Measurements from ENCODE around the gene DUS2.
"Not testable (repeated sequence)": the region's sequence is repeated elsewhere in the genome, so short reads cannot be mapped to it uniquely, and the experiment has no call there.

Gene DUS2

GRCh38 chr16:68093816-68094613 is 70.9 kb downstream of the DUS2 start:
- no peak for DNase-seq

- DNase-seq, result no peak
Observed at GRCh38 chr16:68094614-68094934, 71.5 kb downstream of the DUS2 start.

- DNase-seq, result no peak
Observed at GRCh38 chr16:68096491-68096890, 73.4 kb downstream of the DUS2 start.

- no peak for DNase-seq
Observed at GRCh38 chr16:68097088-68097487, 74.0 kb downstream of the DUS2 start.

- DNase-seq, result no peak
Observed at GRCh38 chr16:68097895-68098294, 74.8 kb downstream of the DUS2 start.

GRCh38 chr16:68100488-68100887 is 77.4 kb downstream of the DUS2 start:
- no peak for DNase-seq

GRCh38 chr16:68105611-68106010 is 82.5 kb downstream of the DUS2 start:
- no peak for DNase-seq

GRCh38 chr16:68107230-68107928 is 84.3 kb downstream of the DUS2 start:
- not testable (repeated sequence) for DNase-seq

- not testable (repeated sequence) for DNase-seq
Observed at GRCh38 chr16:68109156-68109555, 86.1 kb downstream of the DUS2 start.

- not testable (repeated sequence) for DNase-seq
Observed at GRCh38 chr16:68110611-68111010, 87.5 kb downstream of the DUS2 start.

- no peak for DNase-seq
Observed at GRCh38 chr16:68111379-68111778, 88.3 kb downstream of the DUS2 start.

- no peak for DNase-seq
Observed at GRCh38 chr16:68113059-68113761, 90.1 kb downstream of the DUS2 start.

GRCh38 chr16:68113765-68114240 is 90.7 kb downstream of the DUS2 start:
- DNase-seq, result no peak

- not testable (repeated sequence) for DNase-seq
Observed at GRCh38 chr16:68114939-68115338, 91.9 kb downstream of the DUS2 start.

GRCh38 chr16:68115851-68116250 is 92.8 kb downstream of the DUS2 start:
- no peak for DNase-seq

GRCh38 chr16:68116256-68116867 is 93.3 kb downstream of the DUS2 start:
- DNase-seq, result no peak

GRCh38 chr16:68117884-68118283 is 94.8 kb downstream of the DUS2 start:
- DNase-seq, result no peak

GRCh38 chr16:68118954-68119353 is 95.9 kb downstream of the DUS2 start:
- DNase-seq, result not testable (repeated sequence)

- not testable (repeated sequence) for DNase-seq
Observed at GRCh38 chr16:68120496-68120895, 97.4 kb downstream of the DUS2 start.

- no peak for DNase-seq
Observed at GRCh38 chr16:68126395-68126794, 103.3 kb downstream of the DUS2 start.

GRCh38 chr16:68128577-68129305 is 105.7 kb downstream of the DUS2 start:
- no peak for DNase-seq
